IMR-90 (cell line): ENCODE results near the gene GYPB.
"Not testable (repeated sequence)": the region's sequence is repeated elsewhere in the genome, so short reads cannot be mapped to it uniquely, and the experiment has no call there.

Experiments
- CEBPB ChIP-seq: IDR thresholded peaks from 2 replicates; pipeline ENCODE4 v1.6.1; 2012; ENCODE audit warnings: low read depth, low read length, improper control_type of control experiment
- CTCF ChIP-seq: conservative IDR thresholded peaks from 2 replicates; pipeline ENCODE4 v1.5.1; 2012; ENCODE audit warnings: mild to moderate bottlenecking, low read depth, low read length, improper control_type of control experiment
- FOS ChIP-seq: fragments of 150-350 bp; IDR thresholded peaks from 2 replicates; pipeline ENCODE4 v1.6.1; 2016; ENCODE audit warnings: low read depth, low read length
- MAFK ChIP-seq: IDR thresholded peaks from 2 replicates; pipeline ENCODE4 v1.6.1; 2012; ENCODE audit warnings: low read depth, low read length, improper control_type of control experiment
- MAZ ChIP-seq: IDR thresholded peaks from 2 replicates; pipeline ENCODE4 v1.6.1; 2012; ENCODE audit warnings: low read depth, mild to moderate bottlenecking, low read length, improper control_type of control experiment, moderate library complexity, borderline replicate concordance
- NFE2L2 ChIP-seq: fragments of 150-350 bp; IDR thresholded peaks from 2 replicates; pipeline ENCODE4 v1.6.1; 2016; ENCODE audit warnings: low read depth, mild to moderate bottlenecking, low read length
- POLR2A ChIP-seq: IDR thresholded peaks from 2 replicates; pipeline ENCODE4 v1.6.1; 2012; ENCODE audit warnings: mild to moderate bottlenecking, low read depth, low read length
- RFX5 ChIP-seq: IDR thresholded peaks from 2 replicates; pipeline ENCODE4 v1.8.0; 2012; ENCODE audit warnings: low read depth, mild to moderate bottlenecking, low read length, moderate library complexity
- SMC3 ChIP-seq: fragments of 150-350 bp; IDR thresholded peaks from 2 replicates; pipeline ENCODE4 v1.6.1; 2016; ENCODE audit warnings: low read depth, mild to moderate bottlenecking, antibody characterized with exemption, low read length, moderate library complexity
- TF ChIP-seq, protein P1 (sequence below): fragments of 150-350 bp; IDR thresholded peaks from 2 replicates; pipeline ENCODE4 v1.6.1; 2017; ENCODE audit warnings: mild to moderate bottlenecking, antibody characterized with exemption, low read length, low read depth

GRCh38 chr4:144024399-144025053 is 5.3 kb upstream of the GYPB start:
- TF ChIP-seq CTCF, CEBPB, MAZ, POLR2A, NFE2L2, MAFK, SMC3, FOS, RFX5: not testable (repeated sequence)
- TF ChIP-seq, protein P1, sequence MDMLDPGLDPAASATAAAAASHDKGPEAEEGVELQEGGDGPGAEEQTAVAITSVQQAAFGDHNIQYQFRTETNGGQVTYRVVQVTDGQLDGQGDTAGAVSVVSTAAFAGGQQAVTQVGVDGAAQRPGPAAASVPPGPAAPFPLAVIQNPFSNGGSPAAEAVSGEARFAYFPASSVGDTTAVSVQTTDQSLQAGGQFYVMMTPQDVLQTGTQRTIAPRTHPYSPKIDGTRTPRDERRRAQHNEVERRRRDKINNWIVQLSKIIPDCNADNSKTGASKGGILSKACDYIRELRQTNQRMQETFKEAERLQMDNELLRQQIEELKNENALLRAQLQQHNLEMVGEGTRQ, result not testable (repeated sequence)
